RPMI8226 (cell line): Measurements from ENCODE around the gene ZNF516.

Experiments used
- DNase-seq: peaks from one replicate; pipeline ENCODE4 v3.0.0-alpha.2; 2015

ZNF516 gene

GRCh38 chr18:76335859-76336640 lies 159.0 kb downstream of the ZNF516 start:
- no peak for DNase-seq

GRCh38 chr18:76328140-76328539 lies 166.9 kb downstream of the ZNF516 start:
- no peak for DNase-seq

GRCh38 chr18:76323891-76324290 lies 171.2 kb downstream of the ZNF516 start:
- DNase-seq, result no peak

- no peak for DNase-seq
Observed at GRCh38 chr18:76322686-76323085, 172.4 kb downstream of the ZNF516 start.

- no peak for DNase-seq
Observed at GRCh38 chr18:76319366-76319765, 175.7 kb downstream of the ZNF516 start.

GRCh38 chr18:76318607-76319006 lies 176.4 kb downstream of the ZNF516 start:
- DNase-seq, result no peak

- DNase-seq, result no peak
Observed at GRCh38 chr18:76317136-76317535, 177.9 kb downstream of the ZNF516 start.

- DNase-seq, result no peak
Observed at GRCh38 chr18:76315722-76316230, 179.3 kb downstream of the ZNF516 start.

GRCh38 chr18:76314496-76314895 lies 180.5 kb downstream of the ZNF516 start:
- DNase-seq, result no peak

- no peak for DNase-seq
Observed at GRCh38 chr18:76314015-76314414, 181.0 kb downstream of the ZNF516 start.
